PC-9 (cell line): ENCODE results near the gene GBP3. TPM values are rescaled to one million over a fixed set of nuclear protein-coding genes. Genes with fewer than 3 reads are reported as not detected.
A peak's percentile ranks its signal among the peaks of the same experiment; 100 is the strongest.

ENCODE experiments used
- BruUV-seq: library from RNA; stranded (reverse); fragments of 400-500 nt; replicated peaks from 2 replicates; lab custom pipeline; 2021; lab: Mats Ljungman, UMichigan
- CTCF ChIA-PET: fragments of 300-600 bp; sonication (Branson Sonifier 250); formaldehyde crosslinking; loops from one replicate; lab custom pipeline; 2022; ENCODE audit warnings: antibody characterized with exemption; lab: Charles Lee
- POLR2A ChIA-PET: fragments of 300-600 bp; sonication (Branson Sonifier 250); formaldehyde crosslinking; loops from one replicate; lab custom pipeline; 2022; ENCODE audit warnings: antibody characterized with exemption; ENCODE audit not compliant: unreplicated experiment; lab: Charles Lee
- DNase-seq, 2 experiments: peaks; one replicate each; pipeline versions ENCODE4 v3.0.0 to v3.0.0-alpha.2; 2015 to 2022; ENCODE audit warnings: mixed read lengths in 1 of 2
- H2AFZ ChIP-seq: fragments of 200-600 bp; sonication (generic); 2 replicates; pipeline ENCODE4 v1.8.1; 2017; ENCODE audit warnings: antibody characterized with exemption
- H3F3A ChIP-seq: fragments of 200-600 bp; sonication (generic); 2 replicates; pipeline ENCODE4 v1.8.1; 2017; ENCODE audit warnings: antibody characterized with exemption, mild to moderate bottlenecking, low read depth; ENCODE audit not compliant: insufficient read depth
- H3K27ac ChIP-seq: fragments of 200-600 bp; sonication (generic); 2 replicates; pipeline ENCODE4 v1.6.1; 2016; ENCODE audit warnings: mixed run types
- H3K27me3 ChIP-seq: fragments of 200-600 bp; sonication (generic); 2 replicates; pipeline ENCODE4 v1.6.1; 2016; ENCODE audit warnings: low read depth, mixed run types; ENCODE audit not compliant: insufficient read depth
- H3K36me3 ChIP-seq: fragments of 200-600 bp; sonication (generic); 2 replicates; pipeline ENCODE4 v1.6.1; 2016; ENCODE audit warnings: low read depth, mixed run types
- H3K4me1 ChIP-seq: fragments of 200-600 bp; sonication (generic); replicated peaks from 2 replicates; pipeline ENCODE4 v1.6.1; 2016; ENCODE audit warnings: mixed run types; ENCODE audit not compliant: insufficient read depth
- H3K4me2 ChIP-seq: fragments of 200-600 bp; sonication (generic); 2 replicates; pipeline ENCODE4 v1.6.1; 2017; ENCODE audit warnings: mixed run types
- H3K4me3 ChIP-seq: fragments of 200-600 bp; sonication (generic); 2 replicates; pipeline ENCODE4 v1.6.1; 2016; ENCODE audit warnings: mixed run types
- H3K79me2 ChIP-seq: fragments of 200-600 bp; sonication (generic); 2 replicates; pipeline ENCODE4 v1.6.1; 2017; ENCODE audit warnings: low read depth, mixed run types
- H3K9me2 ChIP-seq: fragments of 200-600 bp; sonication (generic); 2 replicates; pipeline ENCODE4 v1.8.1; 2017; ENCODE audit warnings: mild to moderate bottlenecking; ENCODE audit not compliant: insufficient read depth
- H3K9me3 ChIP-seq: fragments of 200-600 bp; sonication (generic); 2 replicates; pipeline ENCODE4 v1.8.1; 2016; ENCODE audit warnings: low read depth; ENCODE audit not compliant: insufficient read depth
- H4K20me1 ChIP-seq: fragments of 200-600 bp; sonication (generic); 2 replicates; pipeline ENCODE4 v1.8.1; 2017; ENCODE audit not compliant: insufficient read depth
- EZH2 ChIP-seq: fragments of 200-600 bp; sonication (generic); IDR thresholded peaks from 2 replicates; pipeline ENCODE4 v1.8.0; 2017; ENCODE audit warnings: antibody characterized with exemption, low read depth
- intact Hi-C: fragments of 100-400 bp; cut with micrococcal nuclease; formaldehyde crosslinking; loops from one replicate; pipeline ENCODE4 v1.10.0; 2022; ENCODE audit not compliant: unreplicated experiment
- total RNA-seq: library from RNA; stranded (reverse); gene quantifications from 2 replicates; pipeline ENCODE4 v1.2.3, GENCODE V29; 2021
- TF ChIP-seq, protein P1 (sequence below): fragments of 200-600 bp; sonication (generic); conservative IDR thresholded peaks from 2 replicates; pipeline ENCODE4 v1.6.1; 2017; ENCODE audit warnings: mixed run types, antibody characterized with exemption, mild to moderate bottlenecking, moderate library complexity

Gene GBP3
- total RNA-seq, 1 experiment from 2014 or later: 22.6 TPM

DNA sequence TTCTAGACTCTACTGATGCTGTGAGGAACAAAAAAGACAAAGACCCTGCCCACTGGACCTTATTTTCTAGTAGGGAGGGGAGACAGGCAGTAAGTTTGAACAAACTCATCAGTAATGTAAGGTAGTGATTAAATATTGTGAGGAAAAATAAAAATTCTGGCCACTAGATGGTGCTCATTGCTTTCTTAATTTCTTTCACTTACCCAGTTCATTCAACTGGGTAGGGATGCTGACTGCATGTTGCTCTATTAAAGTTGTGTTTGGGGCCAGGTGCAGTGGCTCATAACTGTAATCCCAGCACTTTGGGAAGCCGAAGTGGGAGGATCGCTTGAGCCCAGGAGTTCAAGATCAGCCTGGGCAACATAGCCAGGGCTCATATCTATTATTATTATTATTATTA lies 23.9 kb downstream of the GBP3 start:
- H3K27ac ChIP-seq: no peak overlapping the region
- no peaks in the 10 kb centered on the region for H3K27me3 ChIP-seq
- peaks cover 4% of the 10 kb centered on the region; the same call in 1 of the 2 replicates for H3K4me1 ChIP-seq
- H3K4me3 ChIP-seq: no peak overlapping the region
- H3F3A ChIP-seq: peaks cover 9% of the 10 kb centered on the region; the same call in 1 of the 2 replicates
- H3K36me3 ChIP-seq: no peaks in the 10 kb centered on the region
- no peaks in the 10 kb centered on the region for H4K20me1 ChIP-seq
- no TSS peak for BruUV-seq
- intact Hi-C loops: loop anchor here (1.0 kb wide), 2 partner anchors 360 to 457 kb away; no protein-coding TSS in a partner anchor
- no peak overlapping the region for H2AFZ ChIP-seq
- no peaks in the 10 kb centered on the region for H3K9me3 ChIP-seq
- H3K79me2 ChIP-seq: no peaks in the 10 kb centered on the region
- TF ChIP-seq, protein P1, sequence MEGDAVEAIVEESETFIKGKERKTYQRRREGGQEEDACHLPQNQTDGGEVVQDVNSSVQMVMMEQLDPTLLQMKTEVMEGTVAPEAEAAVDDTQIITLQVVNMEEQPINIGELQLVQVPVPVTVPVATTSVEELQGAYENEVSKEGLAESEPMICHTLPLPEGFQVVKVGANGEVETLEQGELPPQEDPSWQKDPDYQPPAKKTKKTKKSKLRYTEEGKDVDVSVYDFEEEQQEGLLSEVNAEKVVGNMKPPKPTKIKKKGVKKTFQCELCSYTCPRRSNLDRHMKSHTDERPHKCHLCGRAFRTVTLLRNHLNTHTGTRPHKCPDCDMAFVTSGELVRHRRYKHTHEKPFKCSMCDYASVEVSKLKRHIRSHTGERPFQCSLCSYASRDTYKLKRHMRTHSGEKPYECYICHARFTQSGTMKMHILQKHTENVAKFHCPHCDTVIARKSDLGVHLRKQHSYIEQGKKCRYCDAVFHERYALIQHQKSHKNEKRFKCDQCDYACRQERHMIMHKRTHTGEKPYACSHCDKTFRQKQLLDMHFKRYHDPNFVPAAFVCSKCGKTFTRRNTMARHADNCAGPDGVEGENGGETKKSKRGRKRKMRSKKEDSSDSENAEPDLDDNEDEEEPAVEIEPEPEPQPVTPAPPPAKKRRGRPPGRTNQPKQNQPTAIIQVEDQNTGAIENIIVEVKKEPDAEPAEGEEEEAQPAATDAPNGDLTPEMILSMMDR: peak; percentile 87
- no peak for TF ChIP-seq EZH2
- CTCF ChIA-PET: interaction anchor here (0.6 kb wide), 3 partner anchors 14 to 1008 kb away, joined by 4 to 6 read pairs (median 5); no protein-coding TSS in a partner anchor
- H3K9me2 ChIP-seq: no peaks in the 10 kb centered on the region
- POLR2A ChIA-PET: no interaction called here
- peak in 1 of 2 experiments; percentile 64 for DNase-seq
- H3K4me2 ChIP-seq: no peak overlapping the region

DNA sequence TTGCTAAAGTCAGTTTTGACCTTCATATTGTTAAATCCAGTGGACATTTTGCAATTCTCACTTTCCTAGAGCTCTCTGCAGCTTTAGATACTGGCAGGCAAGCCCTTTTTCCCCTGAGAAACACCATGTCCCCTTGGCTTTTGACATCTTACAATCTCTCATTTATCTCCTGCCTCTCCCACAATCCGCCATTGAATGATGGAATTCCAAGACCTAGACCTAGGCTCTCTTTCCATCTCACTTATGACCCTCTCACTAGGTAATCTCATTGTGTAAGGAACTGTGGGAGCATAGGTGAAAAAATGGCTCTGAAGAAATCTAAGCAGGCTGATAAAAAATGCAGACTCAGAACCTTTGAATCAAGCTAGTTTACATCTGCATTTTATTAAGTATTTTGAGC lies 32.2 kb downstream of the GBP3 start:
- Histone ChIP-seq H3K27ac (no peak overlapping the region), H3K4me3 (peak overlapping the region; percentile 79; the same call in 1 of the 2 replicates), H3K4me1 (peaks cover 31% of the 10 kb centered on the region), H3K9me3 (no peaks in the 10 kb centered on the region), H3F3A (peaks cover 23% of the 10 kb centered on the region), H3K36me3 (peaks cover 25% of the 10 kb centered on the region), H3K4me2 (peak overlapping the region; percentile 90), H3K79me2 (peaks cover 61% of the 10 kb centered on the region), H3K9me2 (no peaks in the 10 kb centered on the region), H3K27me3 (no peaks in the 10 kb centered on the region), H2AFZ (no peak overlapping the region), H4K20me1 (no peaks in the 10 kb centered on the region; the same call in 1 of the 2 replicates)
- intact Hi-C loops: no loop called here
- ChIA-PET CTCF (no interaction called here), POLR2A (interaction anchor here (0.6 kb wide), 1 partner anchor 158 kb away, joined by 7 read pairs; no protein-coding TSS in a partner anchor)
- DNase-seq: no peak
- BruUV-seq: no TSS peak
- no peak for TF ChIP-seq EZH2
- TF ChIP-seq, protein P1: no peak

DNA sequence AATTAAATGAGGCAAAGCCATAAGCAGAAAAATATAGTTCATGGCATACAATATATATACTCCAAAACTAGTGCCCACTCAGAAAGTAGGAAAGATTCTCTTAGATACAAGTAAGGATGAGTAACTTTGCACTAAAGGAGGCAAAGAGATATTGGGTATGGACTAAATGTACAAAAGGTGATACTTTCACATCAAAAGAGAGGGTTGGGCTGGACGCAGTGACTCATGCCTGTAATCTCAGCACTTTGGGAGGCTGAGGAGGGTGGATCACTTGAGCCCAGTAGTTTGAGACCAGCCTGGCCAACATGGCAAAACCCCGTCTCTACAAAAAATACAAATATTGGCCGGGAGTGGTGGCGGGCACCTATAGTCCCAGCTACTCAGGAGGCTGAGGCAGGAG lies 37.0 kb downstream of the GBP3 start:
- no peak for DNase-seq
- BruUV-seq: no TSS peak

More for the DNA sequence above, 37.0 kb downstream of the GBP3 start:
- Histone ChIP-seq H3K9me3 (no peaks in the 10 kb centered on the region), H3K27me3 (no peaks in the 10 kb centered on the region), H3K4me1 (peaks cover 25% of the 10 kb centered on the region), H2AFZ (no peak overlapping the region), H3K27ac (peak overlapping the region; percentile 21), H3K36me3 (peaks cover 38% of the 10 kb centered on the region), H3K4me2 (no peak overlapping the region), H3K79me2 (peaks cover 93% of the 10 kb centered on the region), H3F3A (peaks cover 18% of the 10 kb centered on the region), H4K20me1 (no peaks in the 10 kb centered on the region), H3K9me2 (no peaks in the 10 kb centered on the region), H3K4me3 (no peak overlapping the region)
- TF ChIP-seq, protein P1: no peak
- no peak for TF ChIP-seq EZH2
- POLR2A ChIA-PET: no interaction called here
- intact Hi-C loops: no loop called here
- CTCF ChIA-PET: no interaction called here
